Sigmoid colon (tissue), 7 donors: Measurements from ENCODE around the gene USP2. TPM values are rescaled to one million over a fixed set of nuclear protein-coding genes. Genes with fewer than 3 reads are reported as not detected.

Source experiments
- DNase-seq: peaks from one replicate; pipeline ENCODE4 v3.0.0-alpha.2; 2019
- H3K27ac ChIP-seq, 4 donors: fragments of 200-600 bp; sonication (generic); one replicate each; pipeline ENCODE4 v1.5.1; 2016 to 2019; ENCODE audit warnings: mild to moderate bottlenecking in 1 of 4
- H3K27me3 ChIP-seq, 3 donors: fragments of 200-600 bp; sonication (generic); one replicate each; pipeline ENCODE4 v1.5.1; 2019; ENCODE audit warnings: mild to moderate bottlenecking in 1 of 3
- H3K36me3 ChIP-seq, 4 donors: fragments of 200-600 bp; sonication (generic); one replicate each; pipeline ENCODE4 v1.5.1; 2016 to 2019
- H3K4me1 ChIP-seq, 4 donors: fragments of 200-600 bp; sonication (generic); one replicate each; pipeline ENCODE4 v1.5.1; 2017 to 2019
- H3K4me3 ChIP-seq, 4 donors: fragments of 200-600 bp; sonication (generic); one replicate each; pipeline ENCODE4 v1.5.1; 2017 to 2019; ENCODE audit warnings: mild to moderate bottlenecking in 2 of 4, moderate library complexity in 1 of 4
- H3K9me3 ChIP-seq, 4 donors: fragments of 200-600 bp in 3 of 4; sonication (generic) in 3 of 4; one replicate each; pipeline versions ENCODE4 v1.5.1 to v1.6.1; 2013 to 2019
- CTCF ChIP-seq, 4 experiments: fragments of 450-650 bp in 3 of 4; fragments of 200-600 bp in 1 of 4; IDR thresholded peaks; one replicate each; pipeline ENCODE4 v1.5.1; 2016 to 2019; ENCODE audit warnings: antibody characterized with exemption in 4 of 4, mild to moderate bottlenecking in 3 of 4, moderate library complexity in 2 of 4
- EP300 ChIP-seq, 4 donors: sonication (generic); formaldehyde crosslinking; IDR thresholded peaks; one replicate each; pipeline ENCODE4 v1.6.1; 2017; ENCODE audit warnings: antibody characterized with exemption in 4 of 4
- POLR2A ChIP-seq, 2 donors: fragments of 450-650 bp; IDR thresholded peaks; one replicate each; pipeline ENCODE4 v1.6.1; 2016; ENCODE audit warnings: antibody characterized with exemption in 2 of 2, mild to moderate bottlenecking in 2 of 2, moderate library complexity in 2 of 2
- POLR2AphosphoS5 ChIP-seq, 4 donors: sonication (generic); formaldehyde crosslinking; IDR thresholded peaks; one replicate each; pipeline ENCODE4 v1.6.1; 2017; ENCODE audit warnings: antibody characterized with exemption in 4 of 4
- WGBS, 2 donors: extraction: QIAGEN DNeasy Blood & Tissue Kit; methylation state at CpG; one replicate each; pipeline ENCODE4 v1.1.7; 2013; 5-methylcytosine and 5-hydroxymethylcytosine counted together
- intact Hi-C: fragments of 100-400 bp; cut with DNase I; formaldehyde crosslinking; loops from one replicate; pipeline ENCODE4 v1.15.1; 2023
- polyA plus RNA-seq, 3 donors: library from polyadenylated mRNA; stranded (reverse); fragments of 200-250 nt; gene quantifications; one replicate each; pipeline ENCODE4 v1.2.3, GENCODE V29; 2013
- total RNA-seq, 4 donors: library from RNA; depleted of rRNA; stranded (reverse); fragments of >200 nt; gene quantifications; one replicate each; pipeline ENCODE4 v1.1.0, GENCODE V29; 2016
- donor health status: healthy with polysubstance abuse.
- donor health status: Bipolar disorder and iron deficiency.
- donor health status: healthy.

USP2 gene
- total and polyA plus RNA-seq, 7 donors: 0.71 to 13.2 (median 1.9) TPM

GRCh38 chr11:119402470-119402869 lies 21.0 kb upstream of the USP2 start:
- no peak for TF ChIP-seq POLR2A (IDR thresholded peaks at IDR 0.05)
- no peak for TF ChIP-seq POLR2AphosphoS5 (IDR thresholded peaks at IDR 0.05)
- no peak for TF ChIP-seq CTCF (IDR thresholded peaks at IDR 0.05)
- TF ChIP-seq EP300 (IDR thresholded peaks at IDR 0.05): no peak
- intact Hi-C loops: no loop called here
- Histone ChIP-seq H3K27me3 (no peaks in the 10 kb centered on the region), H3K4me3 (no peak overlapping the region), H3K27ac (peak overlapping the region in 1 of 4 donors; percentile 38), H3K36me3 (no peaks in the 10 kb centered on the region), H3K9me3 (peaks cover 0 to 17% (median 5%) of the 10 kb centered on the region in 4 donors), H3K4me1 (no peaks in the 10 kb centered on the region)
- DNase-seq: no peak
- 88 to 93% methylated on average over 8 of the region's 8 CpGs for WGBS, 2 donors

GRCh38 chr11:119400860-119401259 lies 19.4 kb upstream of the USP2 start:
- Histone ChIP-seq H3K36me3 (no peaks in the 10 kb centered on the region), H3K4me1 (no peaks in the 10 kb centered on the region), H3K27ac (no peak overlapping the region), H3K27me3 (no peaks in the 10 kb centered on the region), H3K9me3 (peaks cover 0 to 17% (median 5%) of the 10 kb centered on the region in 4 donors), H3K4me3 (no peak overlapping the region)
- intact Hi-C loops: no loop called here
- TF ChIP-seq CTCF (IDR thresholded peaks at IDR 0.05) (no peak), POLR2AphosphoS5 (IDR thresholded peaks at IDR 0.05) (no peak), POLR2A (IDR thresholded peaks at IDR 0.05) (no peak), EP300 (IDR thresholded peaks at IDR 0.05) (no peak)
- DNase-seq: no peak

- DNase-seq: no peak
- intact Hi-C loops: no loop called here
- H3K27me3 ChIP-seq: no peaks in the 10 kb centered on the region
- no peak overlapping the region for H3K27ac ChIP-seq
- H3K4me3 ChIP-seq: no peak overlapping the region
- H3K36me3 ChIP-seq: no peaks in the 10 kb centered on the region
- H3K9me3 ChIP-seq: peaks cover 0 to 17% (median 5%) of the 10 kb centered on the region in 4 donors
- TF ChIP-seq POLR2AphosphoS5 (IDR thresholded peaks at IDR 0.05) (no peak), EP300 (IDR thresholded peaks at IDR 0.05) (no peak), CTCF (IDR thresholded peaks at IDR 0.05) (no peak), POLR2A (IDR thresholded peaks at IDR 0.05) (no peak)
- H3K4me1 ChIP-seq: no peaks in the 10 kb centered on the region
These were observed 16.2 kb upstream of the USP2 start for GRCh38 chr11:119397740-119398139.

- Histone ChIP-seq H3K4me1 (no peaks in the 10 kb centered on the region), H3K27me3 (no peaks in the 10 kb centered on the region), H3K4me3 (no peak overlapping the region), H3K36me3 (no peaks in the 10 kb centered on the region), H3K9me3 (peaks cover 0 to 17% (median 5%) of the 10 kb centered on the region in 4 donors), H3K27ac (no peak overlapping the region)
- no peak for TF ChIP-seq EP300 (IDR thresholded peaks at IDR 0.05)
- no peak for TF ChIP-seq POLR2A (IDR thresholded peaks at IDR 0.05)
- no peak for TF ChIP-seq POLR2AphosphoS5 (IDR thresholded peaks at IDR 0.05)
- DNase-seq: no peak
- 98 to 100% methylated on average over 1 of the region's 1 CpG for WGBS, 2 donors
- intact Hi-C loops: no loop called here
These were observed 15.3 kb upstream of the USP2 start for GRCh38 chr11:119396835-119397234.

- WGBS, 2 donors: 92 to 93% methylated on average over 7 of the region's 7 CpGs
- no peak for DNase-seq
- Histone ChIP-seq H3K27ac (no peak overlapping the region), H3K4me1 (no peaks in the 10 kb centered on the region), H3K9me3 (no peaks in the 10 kb centered on the region), H3K27me3 (no peaks in the 10 kb centered on the region), H3K4me3 (no peak overlapping the region), H3K36me3 (no peaks in the 10 kb centered on the region)
- TF ChIP-seq POLR2AphosphoS5 (IDR thresholded peaks at IDR 0.05) (no peak), EP300 (IDR thresholded peaks at IDR 0.05) (no peak), CTCF (IDR thresholded peaks at IDR 0.05) (no peak), POLR2A (IDR thresholded peaks at IDR 0.05) (no peak)
- intact Hi-C loops: no loop called here
These were observed 9.8 kb upstream of the USP2 start for GRCh38 chr11:119391275-119391674.
